GM19193 (cell line): ENCODE results near the gene SNX24.

Experiments used
- POLR2A ChIP-seq: IDR thresholded peaks from 4 replicates; pipeline ENCODE4 v1.6.1; 2011; ENCODE audit not compliant: insufficient read depth, insufficient read length; ENCODE audit errors: extremely low read depth

SNX24 gene

GRCh38 chr5:122906768-122907167, 61.4 kb downstream of the SNX24 start:
- no peak for TF ChIP-seq POLR2A

GRCh38 chr5:122907276-122907675, 61.9 kb downstream of the SNX24 start:
- no peak for TF ChIP-seq POLR2A

GRCh38 chr5:122908108-122908507, 62.7 kb downstream of the SNX24 start:
- TF ChIP-seq POLR2A, result no peak

GRCh38 chr5:122908662-122909061, 63.2 kb downstream of the SNX24 start:
- TF ChIP-seq POLR2A, result no peak

GRCh38 chr5:122909470-122910100, 64.2 kb downstream of the SNX24 start:
- no peak for TF ChIP-seq POLR2A

- TF ChIP-seq POLR2A, result no peak
Measured at GRCh38 chr5:122915717-122916461, 70.5 kb downstream of the SNX24 start.

- no peak for TF ChIP-seq POLR2A
Measured at GRCh38 chr5:122916490-122916889, 71.1 kb downstream of the SNX24 start.

- no peak for TF ChIP-seq POLR2A
Measured at GRCh38 chr5:122919969-122920368, 74.6 kb downstream of the SNX24 start.

GRCh38 chr5:122921826-122922225, 76.4 kb downstream of the SNX24 start:
- no peak for TF ChIP-seq POLR2A

- TF ChIP-seq POLR2A, result no peak
Measured at GRCh38 chr5:122924203-122924602, 78.8 kb downstream of the SNX24 start.

GRCh38 chr5:122924719-122925395, 79.4 kb downstream of the SNX24 start:
- no peak for TF ChIP-seq POLR2A

GRCh38 chr5:122929001-122929400, 83.6 kb downstream of the SNX24 start:
- TF ChIP-seq POLR2A, result no peak

GRCh38 chr5:122929980-122930379, 84.6 kb downstream of the SNX24 start:
- TF ChIP-seq POLR2A, result no peak

- no peak for TF ChIP-seq POLR2A
Measured at GRCh38 chr5:122933956-122934355, 88.5 kb downstream of the SNX24 start.

- no peak for TF ChIP-seq POLR2A
Measured at GRCh38 chr5:122936088-122936487, 90.7 kb downstream of the SNX24 start.

GRCh38 chr5:122937914-122938313, 92.5 kb downstream of the SNX24 start:
- no peak for TF ChIP-seq POLR2A
